Keratinocyte (primary cell): ENCODE measurements around the gene DST. TPM values are rescaled to one million over a fixed set of nuclear protein-coding genes. Genes with fewer than 3 reads are reported as not detected.
A peak's percentile ranks its signal among the peaks of the same experiment; 100 is the strongest.

Experiments
- DNase-seq: peaks from one replicate; pipeline ENCODE4 v3.0.0-alpha.2; 2011; ENCODE audit warnings: low read depth, missing footprints, low spot score
- FAIRE-seq: peaks from 2 replicates; lab custom pipeline; 2011; peaks lifted over from hg19 to GRCh38; lab: Jason Lieb, UNC
- H2AFZ ChIP-seq: 2 replicates; pipeline ENCODE4 v1.6.0; 2012; ENCODE audit warnings: low read length, control low read depth, inconsistent platforms; ENCODE audit not compliant: control insufficient read depth
- H3K27ac ChIP-seq: 2 replicates; pipeline ENCODE4 v1.5.1; 2011; ENCODE audit warnings: low read length; ENCODE audit not compliant: control insufficient read depth, insufficient read depth
- H3K27me3 ChIP-seq: 3 replicates; pipeline ENCODE4 v1.6.0; 2011; ENCODE audit warnings: low read length; ENCODE audit not compliant: control insufficient read depth, insufficient read depth; ENCODE audit errors: extremely low read depth
- H3K36me3 ChIP-seq, 2 experiments: 2 replicates in 1 of 2; 3 replicates in 1 of 2; pipeline ENCODE4 v1.5.1; 2011; ENCODE audit warnings: low read length in 2 of 2, mild to moderate bottlenecking in 1 of 2; ENCODE audit not compliant: control insufficient read depth in 2 of 2, insufficient read depth in 2 of 2; ENCODE audit errors: extremely low read depth in 1 of 2
- H3K4me1 ChIP-seq: 3 replicates; pipeline ENCODE4 v1.5.1; 2011; ENCODE audit warnings: low read length; ENCODE audit not compliant: control insufficient read depth, insufficient read depth; ENCODE audit errors: extremely low read depth
- H3K4me2 ChIP-seq: 3 replicates; pipeline ENCODE4 v1.6.0; 2011; ENCODE audit warnings: low read depth, low read length; ENCODE audit not compliant: control insufficient read depth, insufficient read depth; ENCODE audit errors: extremely low read depth
- H3K4me3 ChIP-seq, 3 experiments: fragments of 200-600 bp in 1 of 3; sonication (generic) in 1 of 3; 2 replicates in 2 of 3; 3 replicates in 1 of 3; pipeline ENCODE4 v1.5.1; 2011 to 2016; ENCODE audit warnings: low read length in 3 of 3, mild to moderate bottlenecking in 3 of 3, control low read depth in 2 of 3, inconsistent platforms in 1 of 3, low read depth in 1 of 3, mixed read lengths in 1 of 3, mixed run types in 1 of 3, moderate library complexity in 1 of 3; ENCODE audit not compliant: control insufficient read depth in 2 of 3, insufficient read depth in 2 of 3; ENCODE audit errors: extremely low read depth in 1 of 3
- H3K79me2 ChIP-seq: 2 replicates; pipeline ENCODE4 v1.6.0; 2012; ENCODE audit warnings: low read length; ENCODE audit not compliant: control insufficient read depth, insufficient read depth
- H3K9ac ChIP-seq: 3 replicates; pipeline ENCODE4 v1.6.0; 2011; ENCODE audit warnings: low read length; ENCODE audit not compliant: control insufficient read depth, insufficient read depth; ENCODE audit errors: extremely low read depth
- H3K9me1 ChIP-seq: 3 replicates; pipeline ENCODE4 v1.6.0; 2011; ENCODE audit warnings: low read length; ENCODE audit not compliant: control insufficient read depth, insufficient read depth; ENCODE audit errors: extremely low read depth
- H3K9me3 ChIP-seq: 2 replicates; pipeline ENCODE4 v1.5.1; 2012; ENCODE audit warnings: low read depth, low read length; ENCODE audit not compliant: control insufficient read depth
- H4K20me1 ChIP-seq: 3 replicates; pipeline ENCODE4 v1.6.0; 2011; ENCODE audit warnings: low read length; ENCODE audit not compliant: control insufficient read depth, insufficient read depth; ENCODE audit errors: extremely low read depth
- EZH2 ChIP-seq: IDR thresholded peaks from one replicate; pipeline ENCODE4 v1.6.1; 2012; ENCODE audit warnings: inconsistent platforms, mild to moderate bottlenecking, low read length, moderate library complexity
- dilution Hi-C: fragments of 300-500 bp; cut with MboI; formaldehyde crosslinking; loops from one replicate; pipeline ENCODE4 v1.7.0; 2020; ENCODE audit warnings: low sequenced_read_pairs; ENCODE audit not compliant: extremely low pct_ligation_motif_present
- polyA minus RNA-seq, 3 experiments: library from RNA; depleted of rRNA, polyadenylated mRNA; stranded (reverse); fragments of >200 nt; gene quantifications; 1 replicate in 1 of 3; 2 replicates in 1 of 3; 3 replicates in 1 of 3; pipeline ENCODE4 v1.2.3, GENCODE V29; 2011
- polyA plus RNA-seq, 5 experiments: library from polyadenylated mRNA; depleted of rRNA in 3 of 5; stranded (reverse) in 3 of 5; stranded (forward) in 1 of 5; unstranded in 1 of 5; fragments of >200 nt; gene quantifications; 1 replicate in 1 of 5; 2 replicates in 3 of 5; 3 replicates in 1 of 5; pipeline versions ENCODE4 v1.2.1 to v1.2.3, GENCODE V29; 2011 to 2012; ENCODE audit warnings: missing spikeins in 2 of 5, low read depth in 1 of 5, low replicate concordance in 1 of 5
- TF ChIP-seq, protein P1 (sequence below), 3 experiments: IDR thresholded peaks in 1 of 3; conservative IDR thresholded peaks in 1 of 3; optimal IDR thresholded peaks in 1 of 3; 2 replicates in 2 of 3; 3 replicates in 1 of 3; pipeline versions ENCODE3 to v1.5.1; 2011; ENCODE audit warnings: low read length in 3 of 3, mild to moderate bottlenecking in 3 of 3, moderate library complexity in 2 of 3, control low read depth in 1 of 3, inconsistent platforms in 1 of 3; ENCODE audit not compliant: insufficient read depth in 2 of 3; ENCODE audit errors: extremely low read depth in 1 of 3

The DST gene
- polyA plus RNA-seq (163 to 525 TPM (median 455 TPM) in 3 replicates), polyA minus RNA-seq (146 to 1,560 TPM (median 1,338 TPM) in 3 replicates)
- 960 TPM for polyA plus RNA-seq (2011; ENCODE audit: low read depth)
- 166 and 296 TPM in 2 replicates for polyA plus RNA-seq (2011; cell fraction: cytosol; rRNA removed)
- polyA plus RNA-seq (2011; cell fraction: nucleus; rRNA removed), result 597 and 675 TPM in 2 replicates
- polyA plus RNA-seq (2012; ENCODE audit: low replicate concordance), result 182 and 442 TPM in 2 replicates
- 516 TPM for polyA minus RNA-seq (2011; cell fraction: cytosol; rRNA and poly(A)+ RNA removed)
- polyA minus RNA-seq (2011; cell fraction: nucleus; rRNA and poly(A)+ RNA removed), result 893 and 2,335 TPM in 2 replicates

DNA sequence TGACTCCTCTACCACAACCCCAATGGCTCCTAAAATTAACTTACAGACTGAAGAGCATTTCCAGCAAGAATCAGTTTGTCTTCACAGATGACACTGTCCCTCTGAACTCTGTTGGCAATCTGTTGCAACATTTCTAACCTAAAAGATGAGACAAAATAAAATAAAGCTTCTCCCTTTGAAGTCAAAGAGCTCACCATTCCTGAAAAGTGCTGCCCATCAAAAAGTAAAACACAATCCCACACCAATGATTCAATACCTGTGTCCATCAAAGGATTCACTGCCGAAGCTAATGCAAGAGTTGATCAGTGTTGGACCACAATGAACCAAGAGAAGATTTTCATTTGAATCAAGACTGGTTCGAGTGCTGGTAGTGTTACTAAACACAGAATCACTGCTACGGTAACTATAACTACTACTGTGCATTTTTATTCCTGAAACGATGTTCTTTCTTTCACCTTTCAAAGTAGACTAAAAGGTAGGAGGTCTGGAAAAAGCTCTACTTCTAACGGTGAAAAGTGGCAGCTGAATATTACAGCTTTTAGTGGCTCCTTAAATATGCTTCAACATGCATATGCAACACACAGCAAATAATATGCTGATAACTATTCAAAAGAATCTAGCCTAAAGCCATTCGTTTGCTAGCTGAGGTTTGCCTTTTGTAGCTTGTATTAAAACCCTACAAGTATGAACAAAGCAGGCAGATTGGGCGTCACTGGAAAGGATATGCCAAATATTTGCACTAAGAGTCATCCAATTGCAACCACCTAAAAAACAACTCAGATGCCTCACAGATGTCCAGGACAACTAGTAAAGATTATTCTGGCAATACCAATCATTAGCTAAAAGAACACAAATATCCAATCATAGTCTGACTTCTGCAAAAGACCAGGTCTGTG is at the start of gene DST:
Gene DST (minus strand): TSS at position 524 of the 896 bp plus-strand sequence.
- peaks cover 6 to 16% of the 10 kb centered on the region in 2 experiments for H3K36me3 ChIP-seq
- H3K4me3 ChIP-seq, result peak within 1 kb of the TSS; percentile 60 to 93 (median 79)
- peak within 1 kb of the TSS; percentile 88 for H3K9ac ChIP-seq
- peaks cover 36% of the 10 kb centered on the region for H3K4me1 ChIP-seq
- H3K4me2 ChIP-seq, result peak within 1 kb of the TSS; percentile 76
- no peaks in the 10 kb centered on the region for H4K20me1 ChIP-seq
- no peaks in the 10 kb centered on the region for H3K27me3 ChIP-seq
- peak; percentile 99 for FAIRE-seq
- no peaks in the 10 kb centered on the region for H3K9me3 ChIP-seq
- TF ChIP-seq, protein P1, sequence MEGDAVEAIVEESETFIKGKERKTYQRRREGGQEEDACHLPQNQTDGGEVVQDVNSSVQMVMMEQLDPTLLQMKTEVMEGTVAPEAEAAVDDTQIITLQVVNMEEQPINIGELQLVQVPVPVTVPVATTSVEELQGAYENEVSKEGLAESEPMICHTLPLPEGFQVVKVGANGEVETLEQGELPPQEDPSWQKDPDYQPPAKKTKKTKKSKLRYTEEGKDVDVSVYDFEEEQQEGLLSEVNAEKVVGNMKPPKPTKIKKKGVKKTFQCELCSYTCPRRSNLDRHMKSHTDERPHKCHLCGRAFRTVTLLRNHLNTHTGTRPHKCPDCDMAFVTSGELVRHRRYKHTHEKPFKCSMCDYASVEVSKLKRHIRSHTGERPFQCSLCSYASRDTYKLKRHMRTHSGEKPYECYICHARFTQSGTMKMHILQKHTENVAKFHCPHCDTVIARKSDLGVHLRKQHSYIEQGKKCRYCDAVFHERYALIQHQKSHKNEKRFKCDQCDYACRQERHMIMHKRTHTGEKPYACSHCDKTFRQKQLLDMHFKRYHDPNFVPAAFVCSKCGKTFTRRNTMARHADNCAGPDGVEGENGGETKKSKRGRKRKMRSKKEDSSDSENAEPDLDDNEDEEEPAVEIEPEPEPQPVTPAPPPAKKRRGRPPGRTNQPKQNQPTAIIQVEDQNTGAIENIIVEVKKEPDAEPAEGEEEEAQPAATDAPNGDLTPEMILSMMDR (optimal IDR thresholded peaks at IDR 0.05 in 1 of 3, IDR thresholded peaks at IDR 0.05 in 1 of 3, conservative IDR thresholded peaks at IDR 0.05 in 1 of 3; ENCODE audit: extremely low read depth in 1 of 3, insufficient read depth in 2 of 3, low read length in 3 of 3), result no peak
- no peak for TF ChIP-seq EZH2
- dilution Hi-C loops, result no loop called here
- H3K27ac ChIP-seq, result peak within 1 kb of the TSS; percentile 95
- peaks cover 43% of the 10 kb centered on the region for H3K79me2 ChIP-seq
- DNase-seq, result peak; percentile 85
- H2AFZ ChIP-seq, result no peak within 1 kb of the TSS
- no peaks in the 10 kb centered on the region for H3K9me1 ChIP-seq

DNA sequence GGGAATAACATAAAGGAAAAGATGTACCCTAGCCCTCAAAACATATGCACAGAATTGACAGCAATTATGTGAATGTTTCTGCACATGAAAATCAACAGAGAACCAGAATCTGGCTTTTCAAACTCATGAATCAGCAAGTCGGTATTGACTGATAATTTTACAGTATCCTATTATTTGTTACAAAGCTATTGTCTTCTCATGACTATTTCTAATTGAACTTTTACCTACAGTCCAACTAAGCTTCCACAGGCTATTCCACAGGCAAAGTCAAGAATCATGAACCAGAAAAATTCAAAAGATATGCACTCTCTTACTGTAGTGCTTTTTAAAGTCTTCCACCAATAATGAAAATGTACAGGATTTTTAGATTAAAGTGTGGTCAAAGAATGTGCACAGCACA is 49.1 kb upstream of the DST start:
- DNase-seq (no peak), FAIRE-seq (no peak)
- H3K9me1 ChIP-seq, result no peaks in the 10 kb centered on the region
- H3K27ac ChIP-seq, result no peak overlapping the region
- H3K9me3 ChIP-seq, result no peaks in the 10 kb centered on the region
- no peaks in the 10 kb centered on the region for H4K20me1 ChIP-seq
- H3K4me3 ChIP-seq, result no peak overlapping the region
- H3K4me2 ChIP-seq, result no peak overlapping the region
- H3K79me2 ChIP-seq, result no peaks in the 10 kb centered on the region
- H3K4me1 ChIP-seq, result peaks cover 19% of the 10 kb centered on the region
- dilution Hi-C loops, result no loop called here
- H2AFZ ChIP-seq, result no peak overlapping the region
- TF ChIP-seq, protein P1 (optimal IDR thresholded peaks at IDR 0.05 in 1 of 3, IDR thresholded peaks at IDR 0.05 in 1 of 3, conservative IDR thresholded peaks at IDR 0.05 in 1 of 3; ENCODE audit: extremely low read depth in 1 of 3, insufficient read depth in 2 of 3, low read length in 3 of 3), result no peak
- no peak for TF ChIP-seq EZH2
- H3K36me3 ChIP-seq, result peaks cover 0 to under 1% of the 10 kb centered on the region in 2 experiments
- no peaks in the 10 kb centered on the region for H3K27me3 ChIP-seq
- no peak overlapping the region for H3K9ac ChIP-seq
